ENCODE results near the gene FARP1.

The FARP1 gene

GRCh38 chr13:98187965-98188261, 45.0 kb downstream of the FARP1 start:
- TF ChIP-seq, protein P1, sequence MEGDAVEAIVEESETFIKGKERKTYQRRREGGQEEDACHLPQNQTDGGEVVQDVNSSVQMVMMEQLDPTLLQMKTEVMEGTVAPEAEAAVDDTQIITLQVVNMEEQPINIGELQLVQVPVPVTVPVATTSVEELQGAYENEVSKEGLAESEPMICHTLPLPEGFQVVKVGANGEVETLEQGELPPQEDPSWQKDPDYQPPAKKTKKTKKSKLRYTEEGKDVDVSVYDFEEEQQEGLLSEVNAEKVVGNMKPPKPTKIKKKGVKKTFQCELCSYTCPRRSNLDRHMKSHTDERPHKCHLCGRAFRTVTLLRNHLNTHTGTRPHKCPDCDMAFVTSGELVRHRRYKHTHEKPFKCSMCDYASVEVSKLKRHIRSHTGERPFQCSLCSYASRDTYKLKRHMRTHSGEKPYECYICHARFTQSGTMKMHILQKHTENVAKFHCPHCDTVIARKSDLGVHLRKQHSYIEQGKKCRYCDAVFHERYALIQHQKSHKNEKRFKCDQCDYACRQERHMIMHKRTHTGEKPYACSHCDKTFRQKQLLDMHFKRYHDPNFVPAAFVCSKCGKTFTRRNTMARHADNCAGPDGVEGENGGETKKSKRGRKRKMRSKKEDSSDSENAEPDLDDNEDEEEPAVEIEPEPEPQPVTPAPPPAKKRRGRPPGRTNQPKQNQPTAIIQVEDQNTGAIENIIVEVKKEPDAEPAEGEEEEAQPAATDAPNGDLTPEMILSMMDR (conservative IDR thresholded peaks at IDR 0.05): no peak
- no peak overlapping the region for H3K27ac ChIP-seq

- no peak overlapping the region for H3K27ac ChIP-seq
- TF ChIP-seq, protein P1 (conservative IDR thresholded peaks at IDR 0.05): no peak
Observed at GRCh38 chr13:98188544-98189166, 45.8 kb downstream of the FARP1 start.

GRCh38 chr13:98189841-98190505, 47.1 kb downstream of the FARP1 start:
- TF ChIP-seq, protein P1 (conservative IDR thresholded peaks at IDR 0.05): no peak
- no peak overlapping the region for H3K27ac ChIP-seq

GRCh38 chr13:98190889-98191444, 48.1 kb downstream of the FARP1 start:
- no peak overlapping the region for H3K27ac ChIP-seq
- TF ChIP-seq, protein P1 (conservative IDR thresholded peaks at IDR 0.05): no peak

DNA sequence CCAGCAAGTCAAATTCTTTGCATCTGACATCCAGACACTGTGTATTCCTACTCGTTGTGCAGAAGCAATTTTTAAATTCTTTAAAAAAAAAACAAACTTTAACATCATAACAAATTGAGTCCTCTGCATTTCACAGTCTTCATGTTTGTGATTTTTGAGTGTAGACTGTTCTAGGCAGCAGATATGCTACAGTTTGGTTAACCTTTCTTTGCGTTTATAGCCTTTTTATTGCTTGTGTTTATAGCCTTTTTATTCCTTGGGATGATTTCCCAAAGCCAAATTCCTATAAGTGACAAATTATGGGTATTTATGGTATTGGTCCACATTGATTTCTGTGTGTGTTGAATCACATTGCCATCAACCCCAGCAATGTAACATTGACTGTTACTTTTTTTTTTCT, 49.1 kb downstream of the FARP1 start:
- no peak overlapping the region for H3K27ac ChIP-seq
- TF ChIP-seq, protein P1 (conservative IDR thresholded peaks at IDR 0.05): no peak

DNA sequence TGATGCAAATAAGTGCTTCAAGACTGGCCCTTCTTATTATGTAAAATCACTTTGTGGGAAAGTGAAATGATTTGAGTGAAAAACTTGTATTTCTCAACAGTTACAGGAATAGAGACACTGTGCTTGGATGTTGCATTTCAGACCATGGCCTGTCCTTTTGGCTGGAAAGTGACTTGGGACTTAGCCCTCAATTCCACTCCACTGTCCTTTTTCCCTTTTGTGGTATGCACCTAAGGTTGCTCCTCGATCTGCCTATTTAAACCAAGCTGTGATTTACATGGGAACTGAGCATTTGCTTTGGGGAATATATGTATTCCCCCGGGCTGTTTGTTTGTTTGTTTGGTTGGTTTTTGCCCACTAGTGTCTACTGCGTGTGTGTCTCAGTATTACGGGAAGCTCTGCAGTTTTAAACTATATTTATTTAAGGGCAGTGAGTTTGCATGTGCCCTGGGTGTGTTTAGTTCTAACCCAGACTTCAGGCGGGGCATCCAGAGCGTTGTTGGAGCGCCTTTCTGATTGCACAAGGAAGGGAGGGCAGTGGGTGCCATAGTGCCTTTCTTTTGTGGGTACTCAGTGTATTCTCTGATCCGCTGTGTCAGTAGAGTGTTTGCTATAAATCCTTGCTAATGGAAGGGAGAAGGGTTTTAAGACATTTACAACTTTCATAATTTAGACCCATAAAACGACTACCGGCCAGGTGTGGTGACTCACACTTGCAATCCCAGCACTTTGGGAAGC, 52.3 kb downstream of the FARP1 start:
- TF ChIP-seq, protein P1 (conservative IDR thresholded peaks at IDR 0.05): no peak
- H3K27ac ChIP-seq: no peak overlapping the region

DNA sequence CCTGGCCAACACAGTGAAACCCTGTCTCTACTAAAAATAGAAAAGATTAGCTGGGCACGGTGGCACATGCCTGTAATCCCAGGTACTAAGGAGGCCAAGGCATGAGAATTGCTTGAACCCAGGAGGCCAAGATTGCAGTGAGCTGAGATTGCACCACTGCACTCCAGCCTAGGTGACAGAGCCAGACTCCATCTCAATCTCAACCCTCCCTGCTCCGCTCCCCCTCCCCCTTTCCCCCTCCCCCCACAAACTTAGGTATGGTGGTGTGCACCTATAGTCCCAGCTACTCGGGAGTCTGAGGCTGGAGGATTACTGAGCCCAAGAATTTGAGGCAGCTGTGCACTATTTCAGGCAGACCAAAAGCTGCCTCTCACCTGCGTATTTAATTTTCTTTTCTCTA, 55.8 kb downstream of the FARP1 start:
- H3K27ac ChIP-seq: no peak overlapping the region
- TF ChIP-seq, protein P1 (conservative IDR thresholded peaks at IDR 0.05): no peak
